Pons (tissue), 1 donor: Measurements from ENCODE around the gene SHB.

ENCODE experiments used
- DNase-seq: peaks from one replicate; pipeline ENCODE4 v3.0.0-alpha.2; 2016; ENCODE audit warnings: low spot score

SHB gene

DNA sequence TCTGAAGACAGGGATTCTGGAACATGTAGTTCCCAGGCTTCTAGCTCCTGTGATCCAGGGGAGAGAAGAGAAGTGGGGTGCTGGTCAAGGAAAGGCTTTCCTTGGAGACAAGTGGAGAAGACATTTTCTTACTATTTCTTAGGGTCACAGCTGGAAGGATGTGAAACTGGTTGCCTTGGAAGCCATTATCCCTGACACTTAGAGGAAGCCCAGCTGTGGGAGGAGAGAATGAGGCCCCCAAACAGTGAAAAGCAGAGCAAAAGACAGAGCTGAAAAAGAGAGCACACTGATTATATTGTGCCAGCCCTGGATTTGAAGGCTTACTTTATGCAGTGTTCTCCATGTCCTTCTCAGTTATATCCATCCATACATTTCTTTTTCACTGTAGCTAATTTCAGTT is 17.5 kb upstream of the SHB start:
- DNase-seq: no peak

DNA sequence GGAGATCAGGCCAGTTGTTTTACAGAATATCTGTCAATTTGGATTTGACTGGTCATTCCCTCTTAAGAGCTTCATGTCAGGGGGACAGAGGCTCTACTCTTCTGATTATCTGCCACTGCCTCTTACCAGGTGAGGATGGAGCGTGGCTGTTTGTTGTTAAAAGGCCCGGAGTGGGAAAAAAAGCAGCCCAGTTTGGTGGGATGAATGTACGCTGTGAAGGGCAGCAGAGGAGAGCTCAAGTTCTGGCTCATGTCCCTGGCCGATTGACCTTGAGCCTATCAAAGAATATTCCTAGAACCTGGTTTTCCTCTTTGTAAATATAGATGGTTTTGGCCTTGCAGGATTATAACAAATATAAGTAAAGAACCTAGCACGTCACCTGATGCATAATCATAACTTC is 16.3 kb upstream of the SHB start:
- DNase-seq: no peak

GRCh38 chr9:38084556-38084880 is 15.5 kb upstream of the SHB start:
- DNase-seq: peak; percentile 60

GRCh38 chr9:38083858-38084555 is 15.0 kb upstream of the SHB start:
- no peak for DNase-seq

DNA sequence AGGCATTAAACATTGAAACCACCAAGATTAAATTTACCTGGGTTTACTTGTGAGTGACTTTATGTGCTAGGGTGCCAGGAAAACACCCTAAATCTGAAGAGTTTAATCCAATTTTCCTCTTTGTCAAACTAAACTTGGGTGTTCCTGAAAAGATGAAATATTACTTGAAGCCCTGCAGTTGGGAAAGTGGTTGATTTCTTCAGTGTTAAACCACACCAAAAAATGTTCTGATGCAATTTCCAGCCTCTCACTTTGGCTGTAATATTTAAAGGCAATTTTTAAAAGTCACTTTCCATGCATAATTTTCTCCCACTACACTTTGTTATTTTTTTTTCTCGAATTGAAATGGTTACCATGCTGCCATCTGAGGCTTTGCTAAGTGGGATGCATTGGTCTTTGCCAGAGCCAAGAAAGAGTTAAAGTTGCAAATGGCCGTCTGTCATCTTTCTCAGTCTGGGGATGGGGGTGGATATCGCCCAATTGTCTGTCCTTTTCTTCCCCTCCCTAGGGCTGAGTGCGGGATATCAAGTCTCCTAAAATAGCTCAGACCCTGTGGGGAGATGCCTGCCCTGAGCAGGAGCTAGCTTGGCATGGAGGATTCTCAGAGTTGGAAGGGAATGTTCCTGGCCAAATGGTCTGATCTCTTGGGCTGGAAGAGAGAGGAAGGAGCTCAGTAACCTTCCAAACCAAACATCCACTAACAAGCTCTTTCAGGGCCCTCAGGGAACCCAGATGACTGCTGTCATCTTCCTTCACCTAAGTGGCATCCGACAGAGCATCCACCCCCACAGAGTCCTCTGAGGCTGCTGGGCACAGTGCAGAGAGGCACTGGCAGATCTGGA is 13.6 kb upstream of the SHB start:
- DNase-seq: no peak

- DNase-seq: no peak
These were observed 12.5 kb upstream of the SHB start for GRCh38 chr9:38081356-38082108.

DNA sequence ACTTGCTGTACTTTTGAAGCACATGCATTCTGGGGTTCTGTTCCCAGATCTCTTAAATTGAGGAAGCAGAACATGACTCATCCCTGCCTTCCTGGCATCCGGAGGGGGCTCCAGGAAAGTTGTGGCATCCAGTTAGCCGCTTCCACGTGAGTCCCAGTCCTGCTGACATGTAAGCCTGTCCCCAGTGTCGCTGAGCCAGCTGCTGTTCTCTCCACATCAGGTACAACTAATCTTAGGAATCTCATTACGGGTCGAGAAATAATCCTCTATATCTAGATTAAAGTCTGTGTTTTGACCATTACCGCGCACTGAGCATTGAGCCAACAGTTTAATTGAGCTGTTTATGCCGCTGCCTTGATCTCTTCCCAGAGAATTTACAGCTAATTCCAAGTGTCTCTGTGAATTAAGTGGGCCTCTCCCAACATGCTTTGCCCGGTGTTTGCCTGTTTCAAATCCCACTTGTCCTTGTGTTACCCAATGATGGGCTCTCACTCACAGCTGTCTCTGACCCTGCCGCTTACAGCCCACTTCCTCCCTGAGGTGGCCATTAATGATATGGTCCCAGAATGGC is 10.5 kb upstream of the SHB start:
- no peak for DNase-seq

- no peak for DNase-seq
These were observed 6.2 kb upstream of the SHB start for GRCh38 chr9:38075272-38075671.

GRCh38 chr9:38074441-38074961 is 5.5 kb upstream of the SHB start:
- DNase-seq: no peak

DNA sequence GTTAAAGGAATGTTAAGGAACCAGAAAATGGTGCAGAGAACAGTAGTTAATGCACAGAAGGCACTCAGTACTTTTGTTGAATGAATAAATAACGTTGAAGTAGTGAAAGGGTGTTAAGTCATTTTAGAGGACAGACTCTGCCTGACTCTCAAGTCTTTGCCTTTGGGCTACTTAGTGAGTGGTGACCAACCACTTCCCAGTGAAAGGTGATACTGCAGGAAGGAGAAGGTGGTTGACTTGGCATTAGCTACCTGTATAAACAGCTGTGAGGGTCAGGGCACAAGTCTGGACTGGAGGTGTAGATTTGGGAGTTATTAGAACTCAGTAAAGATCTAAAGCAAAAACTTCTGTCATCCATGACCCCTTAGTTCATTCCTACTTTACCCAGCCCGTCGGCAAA is 4.9 kb upstream of the SHB start:
- no peak for DNase-seq

GRCh38 chr9:38071470-38072134 is 2.6 kb upstream of the SHB start:
- no peak for DNase-seq

DNA sequence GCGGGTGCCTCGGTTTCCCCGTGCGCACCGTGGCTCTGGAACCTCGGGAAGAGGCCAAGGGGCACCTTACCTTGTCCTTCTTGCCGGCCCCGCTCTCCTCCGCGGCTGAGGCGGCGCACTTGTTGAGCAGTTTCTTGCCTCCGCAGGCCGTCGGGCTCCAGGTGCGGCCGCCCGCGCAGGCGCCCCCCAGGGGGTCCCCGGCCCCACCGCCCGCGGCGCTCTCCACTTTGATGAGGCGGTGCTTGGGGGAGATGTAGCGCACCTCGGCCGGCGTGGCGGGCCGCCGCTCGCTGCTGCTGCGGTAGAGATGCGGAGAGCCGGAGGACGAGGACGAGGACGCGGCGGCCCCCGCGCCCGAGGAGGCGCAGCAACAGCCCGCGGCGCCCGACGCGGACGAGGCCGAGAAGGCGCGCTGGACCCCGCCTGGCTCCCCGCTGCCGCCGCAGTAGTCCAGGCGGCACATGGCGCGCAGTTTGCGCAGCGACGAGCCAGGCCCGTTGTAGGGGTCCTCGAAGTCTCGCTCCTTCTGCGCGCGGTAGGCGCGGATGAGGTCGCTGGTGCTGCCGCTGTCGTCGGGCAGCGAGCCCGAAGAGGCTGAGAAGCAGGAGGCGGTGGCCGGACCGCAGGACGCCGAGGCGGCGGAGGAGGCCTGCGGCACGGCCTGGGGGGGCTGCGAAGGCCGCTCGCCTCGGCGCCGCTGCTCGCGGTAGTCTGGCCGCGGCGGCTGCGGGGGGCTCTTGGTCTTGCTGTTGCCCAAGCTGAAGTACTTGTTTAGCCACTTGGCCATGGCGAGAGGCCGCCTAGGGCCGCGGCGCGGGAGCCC is 957 bp downstream of the SHB start:
- DNase-seq: no peak

- DNase-seq: peak; percentile 32
These were observed 1.8 kb downstream of the SHB start for GRCh38 chr9:38066914-38067858.

DNA sequence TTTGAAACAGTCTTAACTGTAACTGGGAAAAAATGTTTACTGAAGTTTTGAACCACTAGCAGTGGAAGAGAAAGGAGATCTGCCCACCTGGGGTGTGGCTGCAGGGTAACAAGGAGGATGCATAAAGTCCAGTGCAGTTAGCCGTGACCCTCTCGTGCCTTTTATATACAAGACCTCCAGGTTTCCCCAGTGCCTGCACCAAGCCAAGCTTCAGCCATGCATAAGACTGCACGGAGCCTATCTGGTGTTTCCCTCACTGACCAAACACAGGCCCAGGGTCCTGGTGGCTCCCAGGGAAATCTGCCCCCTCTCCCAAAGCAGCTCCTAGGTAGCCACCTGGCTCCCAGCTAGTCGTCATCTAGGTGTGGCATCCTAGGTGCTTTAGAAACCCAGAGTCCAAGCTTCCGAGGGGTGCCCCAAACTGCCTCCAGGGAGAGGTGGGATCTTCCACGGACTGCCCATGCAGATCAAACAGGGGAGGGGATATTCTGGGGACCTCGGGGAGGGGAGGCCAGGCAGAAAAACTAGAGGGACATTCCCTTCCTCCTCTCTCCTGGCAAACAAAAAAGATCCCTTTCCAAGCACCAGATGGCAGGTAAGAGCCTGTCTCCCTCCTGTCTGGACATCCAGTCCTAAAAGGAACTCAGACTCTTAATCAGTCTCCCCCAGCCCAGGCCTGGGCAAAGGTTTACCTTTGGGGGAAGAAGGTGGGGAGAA is 2.7 kb downstream of the SHB start:
- DNase-seq: no peak

- no peak for DNase-seq
These were observed 3.5 kb downstream of the SHB start for GRCh38 chr9:38065369-38066075.

DNA sequence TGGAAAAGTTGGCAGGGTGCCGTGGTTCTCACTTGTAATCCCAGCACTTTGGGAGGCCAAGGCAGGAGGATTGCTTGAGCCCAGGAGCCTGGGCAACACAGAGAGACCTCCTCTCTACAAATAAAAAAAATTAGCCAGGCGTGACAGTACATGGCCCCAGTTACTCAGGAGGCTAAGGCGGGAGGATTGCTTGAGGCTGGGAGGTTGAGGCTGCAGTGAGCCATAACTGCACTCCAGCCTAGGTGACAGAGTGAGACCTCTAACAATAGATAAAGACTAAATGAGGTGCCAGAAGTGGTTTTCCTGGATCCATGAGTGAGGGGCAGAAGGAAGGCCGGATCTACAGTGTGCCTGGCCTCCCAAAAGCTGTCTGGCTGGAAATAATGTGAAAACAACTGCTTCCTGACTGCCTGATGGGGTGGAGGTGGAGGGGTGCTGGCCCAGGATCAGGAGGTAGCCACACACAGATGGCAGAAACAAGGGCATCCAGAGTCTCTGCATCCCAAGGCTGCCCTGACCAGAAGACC is 4.1 kb downstream of the SHB start:
- no peak for DNase-seq

GRCh38 chr9:38063363-38063707 is 5.7 kb downstream of the SHB start:
- no peak for DNase-seq
